Small intestine (tissue), 7 donors: ENCODE data around the gene MAST4. TPM values are rescaled to one million over a fixed set of nuclear protein-coding genes. Genes with fewer than 3 reads are reported as not detected.

ENCODE experiments used
- DNase-seq, 2 donors: peaks; one replicate each; pipeline versions ENCODE4 v3.0.0 to v3.0.0-alpha.2; 2013
- FAIRE-seq: peaks from 2 replicates; lab custom pipeline; 2012; peaks lifted over from hg19 to GRCh38; lab: Jason Lieb, UNC
- H3K27ac ChIP-seq, 3 donors: one replicate each; pipeline ENCODE4 v1.5.1; 2013; ENCODE audit warnings: low read length in 2 of 3, mild to moderate bottlenecking in 2 of 3, control low read depth in 1 of 3, inconsistent platforms in 1 of 3, low read depth in 1 of 3, moderate library complexity in 1 of 3
- H3K27me3 ChIP-seq, 3 donors: one replicate each; pipeline ENCODE4 v1.6.1; 2013; ENCODE audit warnings: low read length in 3 of 3, inconsistent platforms in 1 of 3; ENCODE audit not compliant: control insufficient read depth in 3 of 3, insufficient read depth in 3 of 3
- H3K36me3 ChIP-seq, 3 donors: one replicate each; pipeline ENCODE4 v1.6.1; 2013; ENCODE audit warnings: low read length in 3 of 3, inconsistent platforms in 1 of 3, low read depth in 1 of 3, mild to moderate bottlenecking in 1 of 3, moderate library complexity in 1 of 3; ENCODE audit not compliant: control insufficient read depth in 3 of 3, insufficient read depth in 2 of 3
- H3K4me1 ChIP-seq, 3 donors: one replicate each; pipeline ENCODE4 v1.6.1; 2013; ENCODE audit warnings: low read length in 2 of 3, inconsistent platforms in 1 of 3, low read depth in 1 of 3, mild to moderate bottlenecking in 1 of 3, moderate library complexity in 1 of 3; ENCODE audit not compliant: control insufficient read depth in 3 of 3, insufficient read depth in 2 of 3
- H3K4me3 ChIP-seq, 3 donors: one replicate each; pipeline ENCODE4 v1.5.1; 2013; ENCODE audit warnings: low read length in 3 of 3, control low read depth in 1 of 3, inconsistent platforms in 1 of 3, low read depth in 1 of 3, mild to moderate bottlenecking in 1 of 3, moderate library complexity in 1 of 3
- H3K9me3 ChIP-seq, 2 donors: one replicate each; pipeline ENCODE4 v1.6.1; 2013; ENCODE audit warnings: low read depth in 1 of 2, low read length in 1 of 2; ENCODE audit not compliant: control insufficient read depth in 2 of 2, insufficient read depth in 1 of 2
- WGBS, 3 donors: extraction: QIAGEN DNeasy Blood & Tissue Kit; methylation state at CpG; one replicate each; pipeline ENCODE4 v1.1.7; 2013; 5-methylcytosine and 5-hydroxymethylcytosine counted together
- polyA plus RNA-seq, 4 donors: library from polyadenylated mRNA; stranded (reverse) in 3 of 4; unstranded in 1 of 4; fragments of 200-250 nt in 3 of 4; fragments of 120-200 nt in 1 of 4; gene quantifications; one replicate each; pipeline versions ENCODE4 v1.2.1 to v1.2.3, GENCODE V29; 2013
- donor health status: healthy with polysubstance abuse.
- donor health status: control.
- donor health status: control.
- donor health status: Bipolar disorder and iron deficiency.
- donor health status: healthy.

The MAST4 gene
- polyA plus RNA-seq, 4 donors, result 3.0 to 16.4 (median 4.5) TPM

- FAIRE-seq, result no peak
- WGBS, 3 donors, result 82 to 95% (median 94%) methylated on average over 2 of the region's 2 CpGs
- H3K36me3 ChIP-seq, result no peaks in the 10 kb centered on the region
Measured at GRCh38 chr5:66939094-66939493, 342.9 kb downstream of the MAST4 start.

GRCh38 chr5:66945389-66946349 is 349.5 kb downstream of the MAST4 start:
- 52 to 60% (median 54%) methylated on average over 7 of the region's 7 CpGs for WGBS, 3 donors
- Histone ChIP-seq H3K9me3 (no peaks in the 10 kb centered on the region), H3K4me3 (no peak overlapping the region), H3K27me3 (no peaks in the 10 kb centered on the region), H3K4me1 (no peaks in the 10 kb centered on the region), H3K27ac (no peak overlapping the region), H3K36me3 (no peaks in the 10 kb centered on the region)
- no peak for DNase-seq
- no peak for FAIRE-seq

More at GRCh38 chr5:66939094-66939493, 342.9 kb downstream of the MAST4 start:
- Histone ChIP-seq H3K4me3 (no peak overlapping the region), H3K4me1 (no peaks in the 10 kb centered on the region), H3K9me3 (no peaks in the 10 kb centered on the region), H3K27ac (no peak overlapping the region), H3K27me3 (no peaks in the 10 kb centered on the region)
- no peak for DNase-seq

DNA sequence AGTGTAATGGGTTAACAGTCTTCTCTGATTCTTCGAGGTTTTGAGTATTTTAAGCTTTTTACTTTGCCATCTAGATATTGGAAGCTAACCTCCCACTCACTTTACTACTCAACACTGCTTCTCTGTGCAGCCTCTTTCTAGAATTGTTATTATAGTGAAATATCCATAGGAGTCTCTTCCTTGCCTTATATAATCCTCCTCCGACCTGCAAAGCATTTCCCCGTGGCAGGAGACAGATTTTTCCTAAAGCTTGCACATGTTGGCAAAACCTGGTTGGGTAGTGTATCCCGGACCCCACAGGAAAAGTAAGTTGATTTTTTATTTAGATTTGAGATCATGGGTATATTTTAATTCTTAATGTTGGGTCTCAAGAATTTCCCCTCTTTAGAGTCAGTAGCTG is 351.3 kb downstream of the MAST4 start:
- Histone ChIP-seq H3K4me1 (no peaks in the 10 kb centered on the region), H3K36me3 (no peaks in the 10 kb centered on the region), H3K9me3 (no peaks in the 10 kb centered on the region), H3K27me3 (no peaks in the 10 kb centered on the region), H3K27ac (no peak overlapping the region), H3K4me3 (no peak overlapping the region)
- FAIRE-seq (no peak), DNase-seq (no peak)
- WGBS, 3 donors, result 78 to 88% (median 85%) methylated on average over 4 of the region's 4 CpGs

DNA sequence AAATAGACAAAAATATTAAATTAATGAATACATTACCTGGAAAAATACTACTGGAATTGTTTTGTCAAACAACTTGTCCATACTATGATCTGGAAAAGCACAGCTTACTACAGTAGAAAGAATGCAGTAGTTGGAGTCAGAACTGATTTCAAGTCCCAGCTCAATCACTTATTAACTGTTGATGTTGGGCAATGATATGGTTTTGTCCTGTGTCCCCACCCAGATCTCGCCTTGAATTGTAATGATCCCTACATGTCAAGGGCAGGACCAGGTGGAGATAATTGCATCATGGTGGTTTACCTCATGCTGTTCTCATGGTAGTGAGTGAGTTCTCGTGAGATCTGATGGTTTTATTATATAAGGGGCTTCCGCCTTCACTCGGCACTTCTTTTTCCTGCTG is 352.9 kb downstream of the MAST4 start:
- FAIRE-seq (no peak), DNase-seq (peak in 1 of 2 donors; percentile 22)
- no peaks in the 10 kb centered on the region for H3K9me3 ChIP-seq
- no peak overlapping the region for H3K27ac ChIP-seq
- no peaks in the 10 kb centered on the region for H3K27me3 ChIP-seq
- no peak overlapping the region for H3K4me3 ChIP-seq
- WGBS, 3 donors, result 77 to 91% (median 87%) methylated on average over 4 of the region's 4 CpGs
- H3K36me3 ChIP-seq, result no peaks in the 10 kb centered on the region
- no peaks in the 10 kb centered on the region for H3K4me1 ChIP-seq

GRCh38 chr5:66952153-66952552 is 356.0 kb downstream of the MAST4 start:
- no peak for DNase-seq
- no peaks in the 10 kb centered on the region for H3K27me3 ChIP-seq
- H3K9me3 ChIP-seq, result no peaks in the 10 kb centered on the region
- H3K4me1 ChIP-seq, result no peaks in the 10 kb centered on the region
- no peak overlapping the region for H3K4me3 ChIP-seq
- no peak overlapping the region for H3K27ac ChIP-seq
- WGBS, 3 donors, result 91 to 100% (median 97%) methylated on average over 1 of the region's 1 CpG
- no peaks in the 10 kb centered on the region for H3K36me3 ChIP-seq
- no peak for FAIRE-seq

- Histone ChIP-seq H3K27me3 (no peaks in the 10 kb centered on the region), H3K4me3 (no peak overlapping the region), H3K9me3 (no peaks in the 10 kb centered on the region), H3K4me1 (peaks cover 0 to 6% (median 0%) of the 10 kb centered on the region in 3 donors), H3K36me3 (no peaks in the 10 kb centered on the region), H3K27ac (no peak overlapping the region)
- DNase-seq (no peak), FAIRE-seq (no peak)
- 86 to 93% (median 87%) methylated on average over 4 of the region's 4 CpGs for WGBS, 3 donors
Measured at GRCh38 chr5:66956439-66956838, 360.2 kb downstream of the MAST4 start.

GRCh38 chr5:66958201-66958979 is 362.2 kb downstream of the MAST4 start:
- 62 to 94% (median 85%) methylated on average over 10 of the region's 10 CpGs for WGBS, 3 donors
- H3K27ac ChIP-seq, result peak overlapping the region in 1 of 3 donors; percentile 50

GRCh38 chr5:66958980-66959641 is 362.9 kb downstream of the MAST4 start:
- H3K27ac ChIP-seq, result peak overlapping the region in 2 of 3 donors; percentile 50 to 55
- no peaks in the 10 kb centered on the region for H3K27me3 ChIP-seq
- no peaks in the 10 kb centered on the region for H3K9me3 ChIP-seq
- H3K4me1 ChIP-seq, result peaks cover 0 to 8% (median 0%) of the 10 kb centered on the region in 3 donors
- no peak for DNase-seq
- H3K36me3 ChIP-seq, result no peaks in the 10 kb centered on the region
- FAIRE-seq, result no peak
- 62 to 81% (median 80%) methylated on average over 11 of the region's 11 CpGs for WGBS, 3 donors
- H3K4me3 ChIP-seq, result peak overlapping the region in 1 of 3 donors; percentile 24

More at GRCh38 chr5:66958201-66958979, 362.2 kb downstream of the MAST4 start:
- Histone ChIP-seq H3K4me3 (peak overlapping the region in 1 of 3 donors; percentile 24), H3K9me3 (no peaks in the 10 kb centered on the region), H3K27me3 (no peaks in the 10 kb centered on the region), H3K36me3 (no peaks in the 10 kb centered on the region), H3K4me1 (peaks cover 0 to 8% (median 0%) of the 10 kb centered on the region in 3 donors)
- no peak for DNase-seq
- FAIRE-seq, result no peak
